HG02981 (cell line): ENCODE data around the gene FZD4.
"Not testable (repeated sequence)": the region's sequence is repeated elsewhere in the genome, so short reads cannot be mapped to it uniquely, and the experiment has no call there.

Experiments used
- ATAC-seq: cut with Tn5 transposase; IDR thresholded peaks from one replicate; pipeline ENCODE4 v1.9.1; 2021; ENCODE audit warnings: mild to moderate bottlenecking, moderate library complexity; ENCODE audit not compliant: unreplicated experiment

FZD4 gene

DNA sequence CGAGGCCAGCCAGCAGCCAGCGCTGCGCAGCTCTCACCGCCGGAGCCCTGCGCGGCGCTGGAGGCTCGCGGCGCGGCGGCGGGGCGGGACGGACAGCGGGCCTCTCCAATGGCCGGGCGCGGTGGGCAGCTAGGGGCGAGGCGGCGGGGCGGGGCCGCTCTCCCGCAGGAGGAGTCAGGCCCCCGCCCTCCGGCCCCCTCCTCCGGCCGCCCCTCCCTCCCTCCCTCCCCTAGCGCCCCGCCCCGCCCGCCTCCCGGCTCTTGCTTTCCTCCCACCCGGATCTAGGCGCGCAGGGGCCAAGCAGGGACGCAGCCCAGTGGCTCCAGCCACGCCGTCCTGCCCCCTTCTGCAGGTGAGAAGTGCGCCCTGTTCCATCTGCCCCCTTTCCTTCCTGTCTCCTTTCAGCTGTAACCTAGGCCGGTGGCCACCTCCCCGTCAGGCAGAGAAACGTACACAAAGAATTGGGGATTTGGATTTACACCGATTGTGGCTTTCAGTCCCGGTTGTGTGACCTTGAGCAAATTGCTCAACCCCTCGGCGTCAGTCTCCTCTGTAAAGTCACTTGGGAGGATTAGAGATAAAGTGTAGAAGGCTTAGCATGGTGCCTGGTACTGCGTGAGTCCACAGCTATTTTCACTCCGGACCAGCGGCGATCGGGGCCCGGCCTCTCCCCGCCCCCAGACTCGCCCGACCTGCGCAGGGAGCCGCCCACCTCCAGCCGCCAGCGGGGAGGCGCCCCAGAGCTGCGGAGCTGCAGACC, at the start of gene FZD4:
TSS of gene FZD4 (minus strand) at position 35 of the 760 bp plus-strand sequence. CDS start 310 bp downstream, outside the sequence.
- peak; percentile 93 for ATAC-seq

DNA sequence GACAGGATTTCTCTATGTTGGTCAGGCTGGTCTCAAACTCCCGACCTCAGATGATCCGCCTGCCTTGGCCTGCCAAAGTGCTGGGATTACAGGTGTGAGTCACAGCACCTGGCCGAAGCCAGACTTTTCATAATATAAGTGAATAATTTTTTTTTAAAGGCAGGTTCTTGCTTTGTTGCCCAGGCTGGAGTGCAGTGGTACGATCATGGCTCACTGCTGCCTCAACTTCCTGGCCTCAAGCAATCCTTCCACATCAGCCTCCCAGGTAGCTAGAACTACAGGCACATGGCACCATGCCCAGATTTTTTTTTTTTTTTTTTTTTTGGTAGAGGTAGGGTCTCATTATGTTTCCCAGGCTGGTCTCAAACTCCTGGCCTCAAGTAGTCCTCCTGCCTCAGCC, 49.1 kb upstream of the FZD4 start:
- ATAC-seq = not testable (repeated sequence)

- no peak for ATAC-seq
Observed at GRCh38 chr11:87002918-87003317, 47.7 kb upstream of the FZD4 start.

DNA sequence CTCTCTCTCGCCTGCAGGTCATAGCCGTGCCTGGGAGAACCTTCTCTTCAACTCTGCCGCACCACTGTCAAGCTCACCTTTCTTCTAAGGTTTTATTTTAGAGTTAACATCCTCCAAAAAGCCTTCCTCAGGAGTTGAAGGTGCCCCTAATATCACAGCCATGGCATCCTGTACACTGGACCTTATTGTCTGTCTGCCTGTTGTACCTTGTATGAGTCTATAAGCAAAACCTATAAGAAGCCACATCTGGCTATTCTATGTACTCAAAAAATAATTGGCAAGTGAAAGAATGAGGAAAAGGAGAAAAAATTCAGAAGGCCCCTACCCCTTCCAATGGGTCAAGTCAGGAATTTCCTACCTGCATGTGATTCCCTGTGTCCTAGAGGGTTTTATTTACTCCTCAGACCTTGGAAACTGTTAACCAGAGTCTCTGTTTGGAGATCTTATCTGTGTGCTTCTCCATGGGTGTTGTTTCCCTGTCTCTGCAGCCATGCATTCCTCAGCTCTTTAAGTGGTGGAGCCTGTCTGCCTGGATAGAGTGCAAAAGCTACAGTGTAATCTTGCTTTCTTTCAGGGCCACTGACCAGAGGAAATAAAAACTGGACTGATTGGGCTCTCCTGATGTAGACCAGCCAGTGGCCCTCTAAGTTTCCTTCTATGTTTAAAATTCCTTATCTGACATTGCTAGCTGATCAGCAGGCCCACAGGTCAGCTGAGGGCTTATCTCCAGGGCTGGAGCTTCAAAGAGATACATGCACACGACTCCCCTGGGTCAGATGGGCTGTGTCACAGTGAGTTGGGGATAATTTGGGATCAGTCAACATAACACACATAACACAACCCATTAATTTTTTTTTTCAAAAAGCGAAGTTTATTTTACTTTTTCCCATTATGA, 44.9 kb upstream of the FZD4 start:
- no peak for ATAC-seq

DNA sequence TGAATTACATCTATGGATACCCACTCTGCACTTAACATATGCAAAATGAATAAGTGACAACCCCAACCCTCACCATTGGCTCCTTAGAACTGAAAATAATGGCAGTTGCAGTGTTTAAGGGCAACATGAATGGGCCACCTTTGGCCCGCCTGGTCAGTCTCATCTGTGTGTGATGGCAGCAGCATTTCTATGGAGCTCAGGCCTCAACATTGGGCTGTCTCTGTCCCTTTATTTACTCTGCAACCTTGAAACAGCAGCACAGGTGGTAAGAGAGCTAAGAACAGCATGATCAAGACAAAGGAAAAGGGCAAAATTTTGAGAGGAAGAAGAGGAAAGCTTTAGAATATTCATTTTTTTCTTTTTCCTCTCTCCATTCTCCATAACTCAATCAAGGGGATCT, 44.2 kb upstream of the FZD4 start:
- ATAC-seq = no peak

DNA sequence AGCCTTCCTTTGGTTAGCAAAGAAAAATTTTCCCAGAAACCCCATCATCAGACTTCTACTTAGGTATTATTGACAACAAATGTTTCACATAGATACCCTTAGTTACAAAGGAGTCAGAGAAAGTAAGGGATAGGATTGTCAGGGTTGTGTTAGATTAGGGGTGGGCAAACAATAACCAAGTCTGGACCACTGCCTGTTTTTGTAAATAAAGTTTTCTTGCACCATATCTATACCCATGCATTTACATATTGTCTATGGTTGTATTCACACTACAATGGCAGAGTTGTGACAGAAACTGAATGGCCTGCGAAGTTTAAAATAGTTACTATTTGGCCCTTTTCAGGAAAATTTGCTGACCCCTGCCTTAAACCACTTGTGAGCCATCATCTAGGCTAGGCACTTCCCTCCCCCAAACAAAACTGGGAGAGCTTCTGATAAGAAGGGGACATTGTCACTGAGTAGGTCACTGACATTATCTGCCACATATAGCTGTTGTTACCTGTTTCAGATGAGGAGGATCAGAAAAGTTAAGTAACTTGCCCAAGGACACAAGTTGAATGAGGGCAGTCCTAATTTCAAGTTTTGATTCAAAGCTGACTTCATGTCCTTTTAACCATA, 41.9 kb upstream of the FZD4 start:
- ATAC-seq = no peak

DNA sequence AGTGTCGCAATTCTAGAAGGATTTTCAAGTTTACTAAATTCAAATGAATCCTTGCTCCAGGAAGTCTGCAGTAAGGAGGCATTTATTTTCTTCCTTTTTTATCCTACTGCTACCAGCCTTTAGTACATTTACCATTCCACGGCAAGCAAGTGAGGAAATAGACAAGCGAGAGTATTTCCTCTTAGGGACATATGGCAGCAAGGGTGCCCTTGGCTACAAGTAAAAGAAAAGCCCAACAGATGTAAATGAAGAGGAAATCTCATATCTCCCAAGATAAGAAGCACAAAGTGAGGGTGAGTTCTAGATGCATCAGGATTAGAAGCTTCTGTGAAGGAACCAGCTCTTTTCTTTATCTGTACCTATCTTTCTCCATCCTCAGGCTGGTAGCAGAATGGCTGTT, 37.8 kb upstream of the FZD4 start:
- ATAC-seq = no peak

DNA sequence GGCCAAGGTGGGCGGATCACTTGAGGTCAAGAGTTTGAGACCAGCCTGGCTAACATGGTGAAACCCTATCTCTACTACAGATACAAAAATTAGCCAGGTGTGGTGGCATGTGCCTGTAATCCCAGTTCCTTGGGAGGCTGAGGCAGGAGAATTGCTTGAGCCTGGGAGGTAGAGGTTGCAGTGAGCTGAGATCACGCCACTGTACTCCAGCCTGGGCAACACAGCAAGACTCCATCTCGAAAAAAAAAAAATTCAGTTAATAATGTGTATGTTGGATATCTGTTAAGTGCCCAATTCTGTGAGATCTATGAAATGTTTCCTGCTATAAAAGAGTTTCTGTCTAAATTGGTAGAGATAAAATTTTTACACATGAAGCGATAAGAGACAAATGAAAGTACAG, 37.1 kb upstream of the FZD4 start:
- ATAC-seq = not testable (repeated sequence)

DNA sequence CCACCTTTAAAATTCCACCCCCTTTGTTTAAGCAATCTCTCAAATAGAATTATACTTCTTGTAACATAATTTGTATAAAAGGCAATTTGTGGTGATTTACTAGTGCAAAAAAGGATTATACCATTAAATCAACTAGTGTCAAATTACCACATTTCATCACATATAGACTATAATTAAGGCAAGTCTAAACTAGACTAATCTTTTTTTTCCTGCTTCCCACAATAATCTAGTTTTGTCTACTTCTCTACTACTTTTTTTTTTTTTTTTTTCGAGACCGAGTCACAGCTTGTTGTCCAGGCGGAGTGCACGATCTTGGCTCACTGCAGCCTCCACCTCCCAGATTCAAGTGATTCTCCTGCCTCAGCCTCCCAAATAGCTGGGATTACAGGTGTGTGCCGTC, 36.1 kb upstream of the FZD4 start:
- no peak for ATAC-seq

DNA sequence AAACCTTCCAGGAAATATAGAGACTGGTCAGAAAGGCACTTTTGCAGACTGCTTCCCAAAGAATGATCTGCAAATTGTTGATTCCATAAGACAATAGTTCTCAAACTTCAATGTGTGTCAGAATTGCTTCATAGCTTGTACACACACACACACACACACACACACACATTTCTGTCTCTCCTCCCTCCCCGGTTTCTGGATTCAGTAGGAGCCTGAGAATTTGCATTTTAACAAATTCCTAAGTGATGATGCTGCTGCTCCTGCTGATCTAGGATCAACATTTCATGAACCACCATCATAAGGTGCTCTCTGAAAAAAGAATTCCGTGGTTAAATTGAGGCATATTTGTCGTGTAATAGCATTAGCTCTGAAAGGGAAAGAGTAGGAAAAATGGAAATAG, 35.3 kb upstream of the FZD4 start:
- ATAC-seq = no peak

DNA sequence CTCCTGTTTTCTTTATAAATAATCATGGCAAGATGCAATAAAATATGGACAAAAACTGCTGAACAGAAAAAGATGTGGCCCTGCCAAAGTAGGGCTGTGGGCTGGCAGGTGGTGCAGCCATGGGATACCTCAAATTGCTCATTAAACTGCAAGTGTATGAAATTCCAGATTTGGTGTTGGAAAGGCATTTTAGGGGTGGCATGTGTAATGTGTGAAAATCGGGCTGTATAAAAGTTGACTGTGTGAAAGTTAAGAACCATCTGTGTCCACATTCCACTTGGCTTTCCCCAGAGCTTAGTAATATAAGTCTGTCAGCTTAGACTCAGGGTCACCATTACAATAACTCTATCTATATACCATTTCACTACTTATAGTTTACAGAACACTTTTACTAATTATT, 34.8 kb upstream of the FZD4 start:
- ATAC-seq = no peak

GRCh38 chr11:86988351-86988881, 33.2 kb upstream of the FZD4 start:
- no peak for ATAC-seq

DNA sequence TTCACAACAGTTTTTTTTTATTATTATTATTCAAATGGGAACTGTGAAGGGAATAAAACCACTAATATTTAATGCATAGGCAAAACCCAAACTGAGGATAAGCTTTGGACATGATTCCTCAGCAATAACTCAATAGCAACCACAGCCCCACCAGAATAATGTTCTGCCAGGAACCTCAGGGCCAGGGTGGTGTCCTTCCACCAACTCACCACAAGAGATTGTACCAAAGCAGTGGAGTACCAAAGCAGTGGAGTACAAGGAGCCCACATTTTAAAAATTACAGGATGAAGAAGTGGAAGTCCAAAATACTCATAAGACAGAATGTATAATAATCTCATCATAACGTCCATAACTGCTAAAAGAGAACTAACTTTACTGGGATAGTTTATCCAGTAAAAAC, 32.5 kb upstream of the FZD4 start:
- ATAC-seq = no peak

GRCh38 chr11:86984701-86985100, 29.5 kb upstream of the FZD4 start:
- ATAC-seq = no peak

DNA sequence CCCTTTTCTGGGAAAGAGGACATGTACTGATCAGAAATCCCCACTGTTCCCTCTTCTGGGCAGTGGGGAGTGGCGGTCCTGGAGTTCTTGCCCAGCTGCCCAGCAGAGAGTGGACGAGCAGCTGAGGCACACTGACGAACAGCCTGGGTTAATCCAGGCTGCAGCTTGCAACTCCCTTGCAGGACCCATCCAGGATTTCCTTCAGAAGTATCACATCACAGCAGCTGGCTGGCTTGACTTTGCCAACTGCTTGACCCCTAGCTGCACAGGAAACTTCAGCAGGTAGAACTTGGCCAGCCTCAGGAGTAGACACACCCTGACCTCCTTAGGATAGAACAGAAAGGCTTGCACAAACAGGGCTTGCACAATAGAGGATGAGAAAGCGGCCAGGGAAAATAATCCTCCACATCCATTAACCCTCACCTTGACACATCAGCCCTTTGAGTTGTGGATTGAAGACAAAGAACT, 27.9 kb upstream of the FZD4 start:
- no peak for ATAC-seq

GRCh38 chr11:86981777-86982540, 26.8 kb upstream of the FZD4 start:
- ATAC-seq = no peak

DNA sequence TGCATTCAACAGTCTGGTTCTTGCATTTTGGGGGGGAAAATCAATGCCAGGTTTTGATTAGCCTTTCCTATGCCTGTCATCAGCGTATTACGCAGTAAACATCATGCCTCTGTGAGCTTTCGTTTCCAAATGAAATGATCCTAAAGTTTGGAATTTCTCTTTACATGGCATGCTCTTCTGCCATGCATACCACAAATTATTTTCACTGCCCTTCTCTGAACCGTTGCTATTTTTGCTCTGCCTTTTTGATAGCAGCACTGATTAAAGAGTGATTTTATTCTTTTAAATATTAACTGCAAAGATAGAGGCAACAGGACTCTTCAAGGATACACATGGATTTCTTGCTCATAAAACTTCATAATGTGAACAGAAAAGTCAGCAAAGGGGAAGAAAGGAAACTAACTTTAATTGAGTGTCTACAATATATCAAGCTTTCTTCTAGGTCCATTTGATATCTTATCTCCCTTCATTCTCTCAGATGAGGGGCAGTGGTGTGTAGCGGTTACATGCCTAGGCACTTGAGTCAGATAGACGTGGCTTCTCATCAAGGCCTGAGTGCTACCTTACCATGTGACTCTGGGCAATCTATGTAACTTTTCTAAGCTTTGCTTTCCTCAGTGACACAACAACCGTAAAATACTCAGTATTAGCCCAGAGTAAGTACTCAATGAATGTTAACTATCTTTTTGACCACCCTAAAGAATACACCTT, 25.0 kb upstream of the FZD4 start:
- ATAC-seq = no peak

DNA sequence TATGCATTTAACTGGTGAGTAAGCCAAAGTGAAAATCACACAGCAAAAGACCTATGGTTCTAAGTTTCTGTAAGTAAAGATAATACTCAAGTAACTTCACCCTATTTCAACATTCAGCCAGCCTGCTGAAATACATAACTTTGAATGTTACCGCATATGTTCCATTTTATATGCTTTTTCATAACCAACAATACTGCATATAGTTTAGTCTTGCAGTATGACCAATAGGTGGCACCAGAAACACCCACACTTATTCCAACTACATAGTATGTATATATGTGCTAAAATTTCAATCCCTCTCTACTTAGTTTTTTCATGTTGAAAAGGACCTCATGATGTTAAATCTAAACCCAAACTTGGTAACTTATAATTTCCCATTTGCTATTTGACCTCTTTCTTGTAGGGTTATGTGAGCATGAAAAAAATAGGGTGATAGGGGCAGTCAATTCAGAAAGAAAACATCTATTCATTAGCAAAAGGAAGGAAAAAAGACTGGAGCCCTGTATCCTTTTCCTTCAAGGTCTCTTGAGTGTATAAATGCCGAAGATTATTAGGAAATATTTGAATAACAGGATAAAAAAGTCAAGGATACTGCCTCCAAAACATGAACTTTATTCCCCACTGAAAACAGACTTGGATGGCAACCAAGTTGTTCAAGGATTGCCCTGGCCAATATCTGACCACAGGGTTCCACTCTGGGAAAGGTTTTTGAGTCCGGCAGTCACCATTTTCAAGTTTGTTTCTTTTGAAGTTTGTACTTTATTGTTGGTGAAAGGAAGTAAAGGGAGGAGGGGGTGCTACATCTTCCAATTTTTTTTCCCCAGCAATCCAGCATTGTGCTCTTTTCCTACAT, 23.8 kb upstream of the FZD4 start:
- ATAC-seq = peak; percentile 71

DNA sequence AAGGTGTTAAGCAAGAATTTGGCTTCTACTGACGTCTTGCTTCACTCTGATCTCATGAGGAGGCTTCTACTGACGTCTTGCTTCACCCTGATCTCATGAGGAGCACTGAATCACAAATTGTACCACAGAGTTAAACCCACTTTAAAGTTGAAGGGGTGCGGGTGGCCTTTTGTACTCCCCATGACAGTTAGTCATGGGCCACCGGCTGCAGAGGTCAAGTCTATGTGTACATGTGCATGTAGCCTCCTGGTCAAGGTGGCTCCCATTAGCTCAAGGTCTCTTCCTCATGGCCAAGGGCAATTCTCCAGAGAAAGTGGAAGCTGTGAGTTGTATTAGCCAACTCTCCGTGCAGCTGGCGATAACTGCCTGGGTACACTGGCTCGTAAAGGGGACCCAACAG, 23.1 kb upstream of the FZD4 start:
- no peak for ATAC-seq
